PC-9 (cell line): Measurements from ENCODE around the gene DCAF6. TPM values are rescaled to one million over a fixed set of nuclear protein-coding genes. Genes with fewer than 3 reads are reported as not detected.

Source experiments
- BruUV-seq: library from RNA; stranded (reverse); fragments of 400-500 nt; replicated peaks from 2 replicates; lab custom pipeline; 2021; lab: Mats Ljungman, UMichigan
- CTCF ChIA-PET: fragments of 300-600 bp; sonication (Branson Sonifier 250); formaldehyde crosslinking; loops from one replicate; lab custom pipeline; 2022; ENCODE audit warnings: antibody characterized with exemption; lab: Charles Lee
- POLR2A ChIA-PET: fragments of 300-600 bp; sonication (Branson Sonifier 250); formaldehyde crosslinking; loops from one replicate; lab custom pipeline; 2022; ENCODE audit warnings: antibody characterized with exemption; ENCODE audit not compliant: unreplicated experiment; lab: Charles Lee
- DNase-seq, 2 experiments: peaks; one replicate each; pipeline versions ENCODE4 v3.0.0 to v3.0.0-alpha.2; 2015 to 2022; ENCODE audit warnings: mixed read lengths in 1 of 2
- H2AFZ ChIP-seq: fragments of 200-600 bp; sonication (generic); 2 replicates; pipeline ENCODE4 v1.8.1; 2017; ENCODE audit warnings: antibody characterized with exemption
- H3F3A ChIP-seq: fragments of 200-600 bp; sonication (generic); 2 replicates; pipeline ENCODE4 v1.8.1; 2017; ENCODE audit warnings: antibody characterized with exemption, mild to moderate bottlenecking, low read depth; ENCODE audit not compliant: insufficient read depth
- H3K27ac ChIP-seq: fragments of 200-600 bp; sonication (generic); 2 replicates; pipeline ENCODE4 v1.6.1; 2016; ENCODE audit warnings: mixed run types
- H3K27me3 ChIP-seq: fragments of 200-600 bp; sonication (generic); 2 replicates; pipeline ENCODE4 v1.6.1; 2016; ENCODE audit warnings: low read depth, mixed run types; ENCODE audit not compliant: insufficient read depth
- H3K36me3 ChIP-seq: fragments of 200-600 bp; sonication (generic); 2 replicates; pipeline ENCODE4 v1.6.1; 2016; ENCODE audit warnings: low read depth, mixed run types
- H3K4me1 ChIP-seq: fragments of 200-600 bp; sonication (generic); replicated peaks from 2 replicates; pipeline ENCODE4 v1.6.1; 2016; ENCODE audit warnings: mixed run types; ENCODE audit not compliant: insufficient read depth
- H3K4me2 ChIP-seq: fragments of 200-600 bp; sonication (generic); 2 replicates; pipeline ENCODE4 v1.6.1; 2017; ENCODE audit warnings: mixed run types
- H3K4me3 ChIP-seq: fragments of 200-600 bp; sonication (generic); 2 replicates; pipeline ENCODE4 v1.6.1; 2016; ENCODE audit warnings: mixed run types
- H3K79me2 ChIP-seq: fragments of 200-600 bp; sonication (generic); 2 replicates; pipeline ENCODE4 v1.6.1; 2017; ENCODE audit warnings: low read depth, mixed run types
- H3K9me2 ChIP-seq: fragments of 200-600 bp; sonication (generic); 2 replicates; pipeline ENCODE4 v1.8.1; 2017; ENCODE audit warnings: mild to moderate bottlenecking; ENCODE audit not compliant: insufficient read depth
- H3K9me3 ChIP-seq: fragments of 200-600 bp; sonication (generic); 2 replicates; pipeline ENCODE4 v1.8.1; 2016; ENCODE audit warnings: low read depth; ENCODE audit not compliant: insufficient read depth
- H4K20me1 ChIP-seq: fragments of 200-600 bp; sonication (generic); 2 replicates; pipeline ENCODE4 v1.8.1; 2017; ENCODE audit not compliant: insufficient read depth
- EZH2 ChIP-seq: fragments of 200-600 bp; sonication (generic); IDR thresholded peaks from 2 replicates; pipeline ENCODE4 v1.8.0; 2017; ENCODE audit warnings: antibody characterized with exemption, low read depth
- intact Hi-C: fragments of 100-400 bp; cut with micrococcal nuclease; formaldehyde crosslinking; loops from one replicate; pipeline ENCODE4 v1.10.0; 2022; ENCODE audit not compliant: unreplicated experiment
- total RNA-seq: library from RNA; stranded (reverse); gene quantifications from 2 replicates; pipeline ENCODE4 v1.2.3, GENCODE V29; 2021
- TF ChIP-seq, protein P1 (sequence below): fragments of 200-600 bp; sonication (generic); conservative IDR thresholded peaks from 2 replicates; pipeline ENCODE4 v1.6.1; 2017; ENCODE audit warnings: mixed run types, antibody characterized with exemption, mild to moderate bottlenecking, moderate library complexity

The DCAF6 gene
- total RNA-seq, 1 experiment from 2014 or later, result 77.4 TPM

DNA sequence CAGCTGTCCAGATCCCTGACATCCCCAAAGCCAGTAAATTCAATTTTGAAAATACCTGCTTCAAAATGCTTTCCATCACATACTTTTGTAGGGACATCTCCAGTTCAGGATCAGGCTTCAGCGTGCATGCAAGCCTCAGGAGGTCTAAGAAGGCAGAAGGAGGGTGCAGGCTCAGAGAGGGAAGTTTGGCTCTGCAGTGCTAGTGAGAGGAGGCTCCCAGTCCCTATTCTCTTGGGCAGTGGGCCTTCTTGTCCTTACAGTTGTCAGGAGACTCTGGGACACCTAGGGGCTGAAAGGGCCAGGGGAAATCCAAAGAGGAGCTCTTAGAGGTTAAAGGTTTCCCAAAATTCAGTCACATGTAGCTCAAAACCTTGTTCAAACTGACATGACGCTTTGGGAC lies 42.7 kb upstream of the DCAF6 start:
- Histone ChIP-seq H4K20me1 (no peaks in the 10 kb centered on the region), H3K27ac (no peak overlapping the region), H3F3A (no peaks in the 10 kb centered on the region), H3K4me2 (no peak overlapping the region), H3K79me2 (no peaks in the 10 kb centered on the region), H3K4me3 (no peak overlapping the region), H3K27me3 (no peaks in the 10 kb centered on the region), H3K9me2 (no peaks in the 10 kb centered on the region), H3K9me3 (no peaks in the 10 kb centered on the region), H2AFZ (no peak overlapping the region; the same call in 1 of the 2 replicates), H3K36me3 (no peaks in the 10 kb centered on the region), H3K4me1 (no peaks in the 10 kb centered on the region)
- TF ChIP-seq, protein P1, sequence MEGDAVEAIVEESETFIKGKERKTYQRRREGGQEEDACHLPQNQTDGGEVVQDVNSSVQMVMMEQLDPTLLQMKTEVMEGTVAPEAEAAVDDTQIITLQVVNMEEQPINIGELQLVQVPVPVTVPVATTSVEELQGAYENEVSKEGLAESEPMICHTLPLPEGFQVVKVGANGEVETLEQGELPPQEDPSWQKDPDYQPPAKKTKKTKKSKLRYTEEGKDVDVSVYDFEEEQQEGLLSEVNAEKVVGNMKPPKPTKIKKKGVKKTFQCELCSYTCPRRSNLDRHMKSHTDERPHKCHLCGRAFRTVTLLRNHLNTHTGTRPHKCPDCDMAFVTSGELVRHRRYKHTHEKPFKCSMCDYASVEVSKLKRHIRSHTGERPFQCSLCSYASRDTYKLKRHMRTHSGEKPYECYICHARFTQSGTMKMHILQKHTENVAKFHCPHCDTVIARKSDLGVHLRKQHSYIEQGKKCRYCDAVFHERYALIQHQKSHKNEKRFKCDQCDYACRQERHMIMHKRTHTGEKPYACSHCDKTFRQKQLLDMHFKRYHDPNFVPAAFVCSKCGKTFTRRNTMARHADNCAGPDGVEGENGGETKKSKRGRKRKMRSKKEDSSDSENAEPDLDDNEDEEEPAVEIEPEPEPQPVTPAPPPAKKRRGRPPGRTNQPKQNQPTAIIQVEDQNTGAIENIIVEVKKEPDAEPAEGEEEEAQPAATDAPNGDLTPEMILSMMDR, result no peak
- TF ChIP-seq EZH2, result no peak
- BruUV-seq, result no TSS peak
- CTCF ChIA-PET, result no interaction called here
- intact Hi-C loops, result no loop called here
- DNase-seq, result no peak
- POLR2A ChIA-PET, result no interaction called here

DNA sequence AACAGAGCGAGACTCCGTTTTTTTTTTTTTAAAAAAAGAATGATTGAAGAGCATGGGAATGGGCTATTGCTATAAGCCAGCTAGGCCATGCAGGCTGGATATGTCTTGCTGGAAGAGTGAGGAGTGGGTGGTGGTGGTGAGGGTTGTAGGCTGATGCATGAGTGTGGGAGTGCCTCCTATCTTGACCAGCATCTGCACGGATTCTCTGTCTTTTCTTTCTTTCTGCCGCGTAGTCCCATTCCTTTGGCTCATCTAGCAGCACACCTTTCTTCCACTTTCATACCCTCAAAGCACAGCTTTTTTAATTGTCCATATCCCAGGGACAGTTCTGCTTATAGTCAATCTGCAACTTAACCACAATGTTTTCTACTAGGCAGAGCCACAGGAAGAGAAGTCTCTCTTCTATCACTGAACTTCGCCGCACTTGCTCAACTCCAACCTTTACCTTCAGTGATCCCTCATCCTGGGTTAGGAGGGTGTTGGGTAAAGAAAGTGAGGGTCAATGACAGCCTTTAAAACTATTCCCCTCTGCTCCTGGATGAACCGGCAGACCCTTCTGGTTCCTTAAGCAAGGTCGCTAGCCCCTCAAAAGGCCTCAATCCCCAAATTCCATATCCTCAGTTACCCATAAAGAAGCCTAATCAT lies 37.8 kb upstream of the DCAF6 start:
- no peaks in the 10 kb centered on the region for H3K4me1 ChIP-seq
- no TSS peak for BruUV-seq
- no peak overlapping the region for H3K4me3 ChIP-seq
- no peaks in the 10 kb centered on the region for H3K36me3 ChIP-seq
- ChIA-PET CTCF (no interaction called here), POLR2A (no interaction called here)
- H2AFZ ChIP-seq, result no peak overlapping the region
- no peak for DNase-seq
- H3F3A ChIP-seq, result no peaks in the 10 kb centered on the region
- intact Hi-C loops, result no loop called here
- TF ChIP-seq, protein P1, result no peak
- no peak for TF ChIP-seq EZH2
- H3K9me2 ChIP-seq, result no peaks in the 10 kb centered on the region
- H3K4me2 ChIP-seq, result no peak overlapping the region
- no peaks in the 10 kb centered on the region for H3K9me3 ChIP-seq
- H3K79me2 ChIP-seq, result no peaks in the 10 kb centered on the region
- H3K27ac ChIP-seq, result no peak overlapping the region
- no peaks in the 10 kb centered on the region for H4K20me1 ChIP-seq
- no peaks in the 10 kb centered on the region for H3K27me3 ChIP-seq

DNA sequence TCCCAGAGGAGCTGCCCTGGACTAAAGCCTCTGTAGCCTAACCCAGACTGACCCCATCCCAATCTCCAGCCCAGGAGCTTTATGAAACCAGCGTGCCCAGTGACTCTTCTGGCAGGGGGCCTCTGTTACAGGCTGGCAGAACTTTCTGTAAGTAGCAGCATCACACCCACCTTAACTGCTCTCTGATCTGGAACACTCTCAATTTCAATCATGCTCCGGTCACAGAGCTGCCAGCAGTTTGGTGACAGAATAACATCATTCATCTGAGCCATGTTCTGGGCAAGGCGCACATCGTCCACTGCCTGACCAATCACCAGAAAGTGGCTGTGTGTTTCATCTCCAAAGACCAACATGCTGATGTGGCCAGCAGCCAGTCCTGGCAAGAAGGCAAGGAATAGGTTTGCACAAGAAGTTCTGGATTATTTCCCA lies 37.2 kb upstream of the DCAF6 start:
- DNase-seq, result no peak
- no peaks in the 10 kb centered on the region for H3F3A ChIP-seq
- no peak overlapping the region for H3K27ac ChIP-seq
- ChIA-PET CTCF (no interaction called here), POLR2A (no interaction called here)
- no peak overlapping the region for H3K4me3 ChIP-seq
- BruUV-seq, result no TSS peak
- H3K9me3 ChIP-seq, result no peaks in the 10 kb centered on the region
- H3K9me2 ChIP-seq, result no peaks in the 10 kb centered on the region
- H3K4me1 ChIP-seq, result no peaks in the 10 kb centered on the region
- H3K36me3 ChIP-seq, result no peaks in the 10 kb centered on the region
- no peak for TF ChIP-seq EZH2
- TF ChIP-seq, protein P1, result no peak
- H4K20me1 ChIP-seq, result no peaks in the 10 kb centered on the region
- no peaks in the 10 kb centered on the region for H3K27me3 ChIP-seq
- H2AFZ ChIP-seq, result no peak overlapping the region
- H3K79me2 ChIP-seq, result no peaks in the 10 kb centered on the region
- intact Hi-C loops, result no loop called here
- no peak overlapping the region for H3K4me2 ChIP-seq
